CD14-positive monocyte (primary cell): ENCODE results near the gene TNKS1BP1. TPM values are rescaled to one million over a fixed set of nuclear protein-coding genes. Genes with fewer than 3 reads are reported as not detected.

Source experiments
- DNase-seq, 3 donors: peaks; one replicate each; pipeline ENCODE4 v3.0.0-alpha.2; 2011 to 2022
- H2AFZ ChIP-seq: 2 replicates; pipeline ENCODE4 v1.6.0; 2012; ENCODE audit warnings: mild to moderate bottlenecking, low read depth, low read length, inconsistent platforms; ENCODE audit not compliant: insufficient read depth, poor library complexity, severe bottlenecking
- H3K27ac ChIP-seq, 2 donors: 1 replicate in 1 of 2; 2 replicates in 1 of 2; pipeline ENCODE4 v1.5.1; 2012 to 2013; ENCODE audit warnings: low read length in 2 of 2, control low read depth in 1 of 2, inconsistent platforms in 1 of 2, low read depth in 1 of 2, mild to moderate bottlenecking in 1 of 2
- H3K27me3 ChIP-seq, 2 donors: one replicate each; pipeline versions ENCODE4 v1.6.0 to v1.6.1; 2011 to 2013; ENCODE audit warnings: low read length in 2 of 2; ENCODE audit not compliant: control insufficient read depth in 2 of 2, insufficient read depth in 2 of 2
- H3K36me3 ChIP-seq, 2 donors: replicated peaks in 1 of 2; 1 replicate in 1 of 2; 2 replicates in 1 of 2; pipeline versions ENCODE4 v1.5.1 to v1.6.1; 2012 to 2013; ENCODE audit warnings: low read length in 2 of 2, control low read depth in 1 of 2, inconsistent platforms in 1 of 2, mild to moderate bottlenecking in 1 of 2; ENCODE audit not compliant: insufficient read depth in 2 of 2, control insufficient read depth in 1 of 2
- H3K4me1 ChIP-seq, 2 donors: 1 replicate in 1 of 2; 2 replicates in 1 of 2; pipeline versions ENCODE4 v1.5.1 to v1.6.1; 2012 to 2013; ENCODE audit warnings: low read length in 2 of 2, control low read depth in 1 of 2, inconsistent platforms in 1 of 2, mild to moderate bottlenecking in 1 of 2, moderate library complexity in 1 of 2; ENCODE audit not compliant: insufficient read depth in 2 of 2, control insufficient read depth in 1 of 2
- H3K4me2 ChIP-seq: replicated peaks from 2 replicates; pipeline ENCODE3; 2012; ENCODE audit warnings: low read length, moderate library complexity, mild to moderate bottlenecking; ENCODE audit not compliant: poor library complexity, severe bottlenecking; ENCODE audit errors: extremely low read depth
- H3K4me3 ChIP-seq, 3 experiments: fragments of 200-600 bp in 1 of 3; sonication (generic) in 1 of 3; replicated peaks in 1 of 3; 1 replicate in 2 of 3; 2 replicates in 1 of 3; pipeline ENCODE4 v1.5.1; 2011 to 2013; ENCODE audit warnings: low read length in 3 of 3, mild to moderate bottlenecking in 3 of 3, control low read depth in 2 of 3, low read depth in 2 of 3, inconsistent platforms in 1 of 3, moderate library complexity in 1 of 3
- H3K79me2 ChIP-seq: 2 replicates; pipeline ENCODE4 v1.6.0; 2012; ENCODE audit warnings: mild to moderate bottlenecking, control low read depth, inconsistent platforms, low read length, moderate library complexity; ENCODE audit not compliant: insufficient read depth
- H3K9ac ChIP-seq: 2 replicates; pipeline ENCODE4 v1.6.0; 2017; ENCODE audit warnings: low read length, mild to moderate bottlenecking; ENCODE audit not compliant: insufficient read depth, poor library complexity, severe bottlenecking
- H3K9me3 ChIP-seq, 2 donors: replicated peaks in 1 of 2; 1 replicate in 1 of 2; 2 replicates in 1 of 2; pipeline versions ENCODE4 v1.5.1 to v1.6.1; 2012 to 2013; ENCODE audit warnings: low read length in 2 of 2, control low read depth in 1 of 2; ENCODE audit not compliant: control insufficient read depth in 1 of 2, insufficient read depth in 1 of 2
- H4K20me1 ChIP-seq: 2 replicates; pipeline ENCODE4 v1.6.0; 2012; ENCODE audit warnings: mild to moderate bottlenecking, low read length, control low read depth, moderate library complexity; ENCODE audit not compliant: insufficient read depth
- H3K27ac Mint-ChIP-seq, 7 donors: one replicate each; pipeline ENCODE4 v1.8.0; 2020; ENCODE audit warnings: mild to moderate bottlenecking in 7 of 7, mixed read lengths in 7 of 7, moderate library complexity in 6 of 7, inconsistent platforms in 2 of 7
- H3K27me3 Mint-ChIP-seq, 3 donors: one replicate each; pipeline ENCODE4 v1.8.0; 2021 to 2022; ENCODE audit warnings: low read depth in 3 of 3, mild to moderate bottlenecking in 3 of 3, mixed read lengths in 3 of 3, moderate library complexity in 3 of 3, inconsistent platforms in 1 of 3
- H3K36me3 Mint-ChIP-seq, 2 donors: one replicate each; pipeline ENCODE4 v1.8.0; 2020; ENCODE audit warnings: mixed read lengths in 2 of 2, inconsistent platforms in 1 of 2, mild to moderate bottlenecking in 1 of 2
- H3K4me1 Mint-ChIP-seq: one replicate; pipeline ENCODE4 v1.8.0; 2020; ENCODE audit warnings: mild to moderate bottlenecking, mixed read lengths
- H3K4me3 Mint-ChIP-seq, 2 donors: one replicate each; pipeline ENCODE4 v1.8.0; 2020; ENCODE audit warnings: mild to moderate bottlenecking in 2 of 2, mixed read lengths in 2 of 2, moderate library complexity in 1 of 2
- H3K9me3 Mint-ChIP-seq, 7 donors: one replicate each; pipeline ENCODE4 v1.8.0; 2020 to 2022; ENCODE audit warnings: mixed read lengths in 7 of 7, mild to moderate bottlenecking in 6 of 7, moderate library complexity in 6 of 7, inconsistent platforms in 2 of 7
- WGBS: methylation state at CpG from one replicate; pipeline ENCODE4 v1.1.5; 2013; ENCODE audit warnings: missing lambda C conversion rate; ENCODE audit not compliant: insufficient coverage; 5-methylcytosine and 5-hydroxymethylcytosine counted together
- intact Hi-C, 2 donors: fragments of 100-400 bp; cut with micrococcal nuclease; formaldehyde crosslinking; loops; one replicate each; pipeline versions ENCODE4 v1.15.0 to v1.15.1; 2023
- polyA plus RNA-seq, 3 donors: library from polyadenylated mRNA; depleted of rRNA in 1 of 3; unstranded in 2 of 3; stranded (reverse) in 1 of 3; fragments of 300-500 nt in 2 of 3; fragments of >200 nt in 1 of 3; fragmentation: Illumina TruSeq in 2 of 3; gene quantifications; 1 replicate in 2 of 3; 2 replicates in 1 of 3; pipeline ENCODE4 v1.2.3, GENCODE V29; 2012 to 2021
- TF ChIP-seq, protein P1 (sequence below): fragments of 200-600 bp; IDR thresholded peaks from one replicate; pipeline ENCODE4 v1.8.0; 2022; ENCODE audit warnings: antibody characterized with exemption, mild to moderate bottlenecking

The TNKS1BP1 gene
- polyA plus RNA-seq, 3 donors, result 0.29 to 1.2 (median 0.50) TPM

DNA sequence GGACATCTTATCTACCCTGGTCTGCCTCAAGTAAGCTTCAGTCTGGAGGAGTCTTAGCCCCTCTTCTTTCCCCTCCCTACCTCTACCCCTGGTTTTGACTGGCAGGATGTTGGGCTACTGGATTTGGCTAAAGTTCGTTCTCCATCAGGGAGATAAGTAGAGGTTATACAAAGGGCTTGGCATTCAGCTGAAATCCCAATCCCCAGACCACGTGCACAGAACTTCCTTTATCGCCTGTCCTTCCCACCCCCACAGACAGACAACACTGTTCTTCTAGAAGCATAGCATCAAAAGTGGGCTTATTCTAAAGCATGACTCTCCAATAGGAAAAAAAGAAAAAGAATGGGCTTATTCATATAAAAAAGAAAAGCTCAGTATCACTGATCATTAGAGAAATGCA, 48.4 kb upstream of the TNKS1BP1 start:
- H2AFZ ChIP-seq, result no peak overlapping the region
- intact Hi-C loops, result no loop called here
- no peaks in the 10 kb centered on the region for H3K9me3 Mint-ChIP-seq
- H4K20me1 ChIP-seq, result no peaks in the 10 kb centered on the region
- H3K9ac ChIP-seq, result no peak overlapping the region
- no peak overlapping the region for H3K4me3 ChIP-seq
- no peak overlapping the region for H3K27ac ChIP-seq
- no peak overlapping the region for H3K27ac Mint-ChIP-seq
- H3K36me3 Mint-ChIP-seq, result no peaks in the 10 kb centered on the region
- H3K4me2 ChIP-seq, result no peak overlapping the region
- H3K9me3 ChIP-seq, result no peaks in the 10 kb centered on the region
- DNase-seq, result no peak
- peaks cover 5 to 7% (median 6%) of the 10 kb centered on the region in 3 donors for H3K27me3 Mint-ChIP-seq
- no peak overlapping the region for H3K4me3 Mint-ChIP-seq
- no peaks in the 10 kb centered on the region for H3K27me3 ChIP-seq
- TF ChIP-seq, protein P1, sequence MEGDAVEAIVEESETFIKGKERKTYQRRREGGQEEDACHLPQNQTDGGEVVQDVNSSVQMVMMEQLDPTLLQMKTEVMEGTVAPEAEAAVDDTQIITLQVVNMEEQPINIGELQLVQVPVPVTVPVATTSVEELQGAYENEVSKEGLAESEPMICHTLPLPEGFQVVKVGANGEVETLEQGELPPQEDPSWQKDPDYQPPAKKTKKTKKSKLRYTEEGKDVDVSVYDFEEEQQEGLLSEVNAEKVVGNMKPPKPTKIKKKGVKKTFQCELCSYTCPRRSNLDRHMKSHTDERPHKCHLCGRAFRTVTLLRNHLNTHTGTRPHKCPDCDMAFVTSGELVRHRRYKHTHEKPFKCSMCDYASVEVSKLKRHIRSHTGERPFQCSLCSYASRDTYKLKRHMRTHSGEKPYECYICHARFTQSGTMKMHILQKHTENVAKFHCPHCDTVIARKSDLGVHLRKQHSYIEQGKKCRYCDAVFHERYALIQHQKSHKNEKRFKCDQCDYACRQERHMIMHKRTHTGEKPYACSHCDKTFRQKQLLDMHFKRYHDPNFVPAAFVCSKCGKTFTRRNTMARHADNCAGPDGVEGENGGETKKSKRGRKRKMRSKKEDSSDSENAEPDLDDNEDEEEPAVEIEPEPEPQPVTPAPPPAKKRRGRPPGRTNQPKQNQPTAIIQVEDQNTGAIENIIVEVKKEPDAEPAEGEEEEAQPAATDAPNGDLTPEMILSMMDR, result no peak
- H3K36me3 ChIP-seq, result no peaks in the 10 kb centered on the region
- WGBS, result no CpG with 5 or more reads among the region's 3 CpGs
- H3K4me1 Mint-ChIP-seq, result peaks cover 7% of the 10 kb centered on the region
- peaks cover 4 to 5% of the 10 kb centered on the region in 2 donors for H3K4me1 ChIP-seq
- H3K79me2 ChIP-seq, result no peaks in the 10 kb centered on the region

DNA sequence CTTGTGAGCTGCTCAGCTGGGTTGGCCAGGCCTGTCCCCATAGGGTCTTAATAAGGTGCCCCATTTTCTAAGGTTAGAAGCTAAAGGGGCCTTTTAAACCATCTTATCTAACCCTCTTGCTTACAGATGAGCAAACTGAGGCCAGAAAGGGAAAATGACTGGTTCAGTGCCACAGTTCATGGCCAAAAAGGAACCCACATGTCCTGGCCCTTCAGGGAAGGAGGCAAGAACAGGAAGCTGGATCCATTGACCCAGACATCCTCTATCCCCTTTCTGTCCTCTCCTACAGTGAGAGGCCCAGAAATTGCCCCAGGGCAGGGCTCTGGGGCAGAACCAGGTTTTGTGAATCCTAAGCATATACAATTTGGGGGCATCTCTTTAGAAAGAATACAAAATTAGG, 46.2 kb upstream of the TNKS1BP1 start:
- H3K27me3 Mint-ChIP-seq, result peaks cover 2 to 3% (median 2%) of the 10 kb centered on the region in 3 donors

More for the DNA sequence above, 46.2 kb upstream of the TNKS1BP1 start:
- no peak for DNase-seq
- H3K36me3 Mint-ChIP-seq, result no peaks in the 10 kb centered on the region
- Histone ChIP-seq H3K36me3 (no peaks in the 10 kb centered on the region), H3K27me3 (no peaks in the 10 kb centered on the region), H3K4me2 (no peak overlapping the region), H4K20me1 (no peaks in the 10 kb centered on the region), H3K79me2 (no peaks in the 10 kb centered on the region), H3K9ac (no peak overlapping the region), H3K4me1 (peaks cover 7 to 8% of the 10 kb centered on the region in 2 donors), H3K4me3 (no peak overlapping the region), H3K27ac (no peak overlapping the region), H3K9me3 (no peaks in the 10 kb centered on the region), H2AFZ (no peak overlapping the region)
- peak overlapping the region in 1 of 7 donors; percentile 5 for H3K27ac Mint-ChIP-seq
- H3K9me3 Mint-ChIP-seq, result peaks cover 0 to 3% (median 0%) of the 10 kb centered on the region in 7 donors
- TF ChIP-seq, protein P1, result no peak
- intact Hi-C loops, result no loop called here
- H3K4me3 Mint-ChIP-seq, result no peak overlapping the region
- peaks cover 8% of the 10 kb centered on the region for H3K4me1 Mint-ChIP-seq
